SU-DHL-6 (cell line): ENCODE results near the gene CHRM5.

Source experiments
- CTCF ChIP-seq: fragments of 200-600 bp; sonication (generic); IDR thresholded peaks from one replicate; pipeline ENCODE4 v1.5.1; 2017; ENCODE audit warnings: antibody characterized with exemption, mild to moderate bottlenecking, low read length, moderate library complexity; ENCODE audit not compliant: insufficient read depth, poor library complexity, severe bottlenecking
- EZH2phosphoT487 ChIP-seq: fragments of 200-600 bp; sonication (generic), shearing (Covaris generic); conservative IDR thresholded peaks from 2 replicates; pipeline ENCODE4 v1.6.1; 2018; ENCODE audit warnings: mild to moderate bottlenecking, antibody characterized with exemption, low read length, moderate library complexity, mixed read lengths

DNA sequence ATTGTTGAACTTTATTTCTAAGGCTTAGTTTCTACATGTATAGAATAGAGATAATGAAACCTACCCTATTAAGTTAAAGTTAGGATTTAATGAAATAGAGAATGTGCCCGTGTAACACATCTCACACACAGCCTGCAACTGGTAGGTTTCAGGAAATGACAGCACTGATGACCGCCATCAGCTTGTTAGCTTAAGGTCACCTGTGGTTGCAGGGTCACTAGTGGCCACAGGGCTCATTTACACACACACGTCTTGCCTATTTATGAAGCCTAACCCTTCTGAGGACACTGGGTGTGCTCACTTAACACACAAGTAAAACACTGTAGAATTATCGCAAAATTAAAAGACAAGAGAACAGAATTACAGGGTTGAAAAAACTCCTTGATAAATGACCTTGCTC is 20.1 kb downstream of the CHRM5 start:
- TF ChIP-seq CTCF (no peak), EZH2phosphoT487 (no peak)
